Inferior parietal cortex (tissue), 1 donor: ENCODE measurements around the gene YIPF6.
"Not testable (repeated sequence)": the region's sequence is repeated elsewhere in the genome, so short reads cannot be mapped to it uniquely, and the experiment has no call there.

ENCODE experiments used
- DNase-seq: peaks from one replicate; pipeline ENCODE4 v3.0.0-alpha.2; 2016; ENCODE audit errors: extremely low spot score

The YIPF6 gene

GRCh38 chrX:68506649-68507048 lies 7.8 kb downstream of the YIPF6 start:
- DNase-seq = no peak

GRCh38 chrX:68508799-68509198 lies 9.9 kb downstream of the YIPF6 start:
- DNase-seq = no peak

GRCh38 chrX:68511255-68511654 lies 12.4 kb downstream of the YIPF6 start:
- DNase-seq = peak; percentile 55

GRCh38 chrX:68524680-68525079 lies 25.8 kb downstream of the YIPF6 start:
- not testable (repeated sequence) for DNase-seq

- no peak for DNase-seq
These were observed 34.1 kb downstream of the YIPF6 start for GRCh38 chrX:68532831-68533533.

GRCh38 chrX:68533656-68534055 lies 34.8 kb downstream of the YIPF6 start:
- DNase-seq = no peak

- no peak for DNase-seq
These were observed 35.8 kb downstream of the YIPF6 start for GRCh38 chrX:68534691-68535090.

- DNase-seq = no peak
These were observed 37.6 kb downstream of the YIPF6 start for GRCh38 chrX:68536429-68536828.

GRCh38 chrX:68536884-68537283 lies 38.0 kb downstream of the YIPF6 start:
- DNase-seq = no peak

GRCh38 chrX:68550193-68550592 lies 51.3 kb downstream of the YIPF6 start:
- no peak for DNase-seq

- no peak for DNase-seq
These were observed 57.2 kb downstream of the YIPF6 start for GRCh38 chrX:68556036-68556435.

GRCh38 chrX:68557126-68557525 lies 58.3 kb downstream of the YIPF6 start:
- not testable (repeated sequence) for DNase-seq

GRCh38 chrX:68559905-68560304 lies 61.1 kb downstream of the YIPF6 start:
- not testable (repeated sequence) for DNase-seq

GRCh38 chrX:68568136-68568535 lies 69.3 kb downstream of the YIPF6 start:
- no peak for DNase-seq

- no peak for DNase-seq
These were observed 71.7 kb downstream of the YIPF6 start for GRCh38 chrX:68570598-68570997.

- DNase-seq = no peak
These were observed 72.4 kb downstream of the YIPF6 start for GRCh38 chrX:68571292-68571609.

- DNase-seq = peak; percentile 3
These were observed 72.9 kb downstream of the YIPF6 start for GRCh38 chrX:68571610-68572311.

- no peak for DNase-seq
These were observed 75.4 kb downstream of the YIPF6 start for GRCh38 chrX:68574240-68574639.

GRCh38 chrX:68579810-68580209 lies 81.0 kb downstream of the YIPF6 start:
- no peak for DNase-seq

- no peak for DNase-seq
These were observed 85.4 kb downstream of the YIPF6 start for GRCh38 chrX:68584221-68584620.
